ENCODE measurements around the gene BCL2.
"Not testable (repeated sequence)": the region's sequence is repeated elsewhere in the genome, so short reads cannot be mapped to it uniquely, and the experiment has no call there.

Gene BCL2

DNA sequence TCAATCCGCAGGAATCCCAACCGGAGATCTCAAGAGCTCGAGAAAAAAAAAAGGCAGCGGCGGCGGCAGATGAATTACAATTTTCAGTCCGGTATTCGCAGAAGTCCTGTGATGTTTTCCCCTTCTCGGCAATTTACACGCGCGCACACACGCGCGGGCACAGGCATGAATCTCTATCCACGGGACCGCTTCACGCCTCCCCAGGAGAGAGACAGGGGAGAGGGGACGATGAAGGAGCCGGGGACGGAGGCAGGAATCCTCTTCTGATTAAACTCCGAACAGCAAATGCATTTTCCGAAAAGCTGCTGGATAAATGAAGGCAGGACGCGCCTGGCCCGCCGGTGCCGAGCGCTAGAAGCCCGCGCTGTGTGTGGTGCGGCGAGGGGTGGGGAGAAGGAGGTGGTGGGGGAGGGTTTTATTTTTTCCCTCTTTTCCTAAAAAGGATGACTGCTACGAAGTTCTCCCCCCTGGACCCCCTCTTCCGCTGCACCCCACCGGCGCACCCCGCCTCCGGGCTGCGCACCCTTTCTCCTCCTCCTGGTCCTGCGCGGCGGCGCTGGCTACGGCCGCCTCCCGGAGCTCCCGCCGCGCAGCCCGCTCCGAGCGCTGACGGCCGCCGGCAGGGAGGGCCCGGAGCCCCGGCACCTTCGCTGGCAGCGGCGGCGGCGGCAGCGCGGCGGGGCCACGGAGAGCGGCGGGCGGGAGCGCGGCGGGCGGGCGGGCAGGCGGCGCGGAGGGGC lies at the start of gene BCL2:
Gene BCL2, minus strand, starts transcription at position 387 of the 740 bp plus-strand sequence.
- DNase-seq (ENCODE audit: extremely low read depth in 1 of 2, low read depth in 1 of 2), result no peak

DNA sequence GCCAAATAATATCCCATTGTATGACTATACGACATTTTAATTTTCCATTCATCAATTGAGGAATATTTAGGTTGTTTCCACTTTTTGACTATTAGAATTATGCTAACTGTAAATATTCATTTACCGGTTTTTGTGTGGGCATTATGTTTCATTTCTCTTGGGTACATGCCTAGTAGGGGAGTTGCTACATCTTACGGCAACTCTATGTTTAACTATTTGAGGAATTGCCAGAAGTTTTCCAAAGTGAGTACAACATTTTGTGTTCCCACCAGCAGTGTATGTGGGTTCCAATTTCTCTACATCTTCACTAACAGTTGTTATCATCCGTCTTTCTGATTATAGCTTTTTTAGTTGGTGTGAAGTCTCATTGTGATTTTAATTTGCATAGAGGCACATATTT lies 49.0 kb upstream of the BCL2 start:
- DNase-seq (ENCODE audit: extremely low read depth in 1 of 2, low read depth in 1 of 2), result no peak

DNA sequence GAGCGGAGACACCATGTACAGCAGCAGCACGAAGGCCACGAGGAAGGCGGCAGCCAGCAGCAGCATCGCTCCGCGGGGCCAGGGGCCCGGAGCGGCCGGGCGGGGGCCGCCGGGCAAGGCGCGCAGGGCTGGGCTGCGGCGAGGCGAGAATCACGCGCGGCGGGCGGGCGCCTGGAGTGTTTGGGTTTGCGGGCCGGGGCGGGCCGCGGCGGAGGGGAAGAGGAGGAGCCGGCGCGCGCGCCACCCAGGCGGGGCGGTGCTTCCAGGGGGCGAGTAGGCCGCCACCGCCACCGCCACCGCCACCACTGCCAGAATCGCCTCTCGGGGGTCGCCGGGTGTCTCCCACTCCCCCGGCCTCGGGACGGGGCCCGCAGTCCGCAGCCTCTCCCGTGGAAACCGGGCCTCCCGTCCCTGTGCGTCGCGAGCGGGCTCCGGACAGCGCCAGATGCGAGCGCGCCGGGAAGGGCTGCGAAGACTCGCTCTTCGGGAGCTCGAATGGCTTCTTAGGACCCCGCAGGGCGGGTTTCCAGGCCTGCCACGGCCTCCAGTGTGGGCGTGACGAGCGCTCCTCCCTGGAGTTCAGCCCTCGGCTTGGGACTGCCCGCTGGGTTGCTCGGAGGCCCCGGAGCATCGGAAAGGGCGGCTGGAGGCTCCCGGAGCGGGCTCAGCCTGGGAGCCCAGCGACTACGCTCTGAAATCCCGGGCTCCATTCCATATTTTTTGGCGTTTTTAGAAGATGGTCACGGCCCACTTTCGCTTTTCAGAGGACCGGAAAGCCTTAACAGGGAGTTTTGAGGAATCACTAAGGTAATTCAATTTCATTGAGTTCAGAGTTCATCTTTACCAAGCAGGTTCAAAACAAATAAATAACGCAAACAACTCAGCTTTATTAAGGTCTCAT lies 47.7 kb upstream of the BCL2 start, which contains the start of gene KDSR:
Gene KDSR, minus strand, starts transcription at position 154 of the 901 bp plus-strand sequence. Its CDS starts 88 bp downstream, at position 66.
- peak; percentile 61 to 63 for DNase-seq (ENCODE audit: extremely low read depth in 1 of 2, low read depth in 1 of 2)

DNA sequence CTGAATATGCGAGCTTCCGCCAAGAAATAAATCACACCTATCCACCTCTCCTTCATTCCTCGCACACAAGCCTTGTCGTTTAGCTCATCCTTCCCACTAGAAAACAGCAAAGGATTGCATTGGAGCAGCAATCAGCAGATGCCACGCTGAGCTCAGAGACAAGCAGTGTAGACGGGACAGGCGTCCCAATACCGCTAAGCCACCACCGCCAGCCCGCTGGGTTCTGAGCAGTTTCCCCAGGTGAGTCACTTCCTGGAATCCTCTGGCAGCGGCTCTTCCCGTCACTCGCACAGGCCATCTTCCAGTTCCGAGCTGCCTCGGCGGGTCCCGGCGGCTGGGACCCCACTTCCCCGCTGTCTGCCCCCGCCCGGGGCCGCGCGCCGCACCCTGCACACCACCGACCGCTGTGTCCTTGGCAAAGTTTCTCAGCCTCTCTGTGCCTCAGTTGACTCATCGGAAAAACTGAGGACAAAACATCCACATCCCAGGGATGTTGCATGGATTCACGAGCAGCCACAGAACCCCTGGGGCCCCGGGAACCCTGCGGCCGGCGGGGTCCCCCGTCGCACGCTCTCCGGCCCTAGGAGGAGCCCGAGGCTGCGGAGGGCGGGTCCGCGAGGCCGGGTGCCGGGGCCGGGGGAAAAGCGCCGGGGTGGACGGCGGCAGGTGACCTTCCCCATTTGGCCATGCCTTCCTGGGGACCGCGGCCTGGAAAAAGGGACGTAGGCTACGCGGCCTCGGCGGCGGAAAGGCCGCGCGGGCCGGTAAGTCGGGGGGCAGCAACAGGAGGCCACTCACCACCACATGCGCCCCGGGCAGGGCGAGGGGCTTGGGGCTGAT lies 46.9 kb upstream of the BCL2 start:
- DNase-seq (ENCODE audit: extremely low read depth in 1 of 2, low read depth in 1 of 2), result peak; percentile 53 to 62

GRCh38 chr18:63365876-63366212 lies 46.3 kb upstream of the BCL2 start:
- DNase-seq (ENCODE audit: extremely low read depth in 1 of 2, low read depth in 1 of 2), result no peak

DNA sequence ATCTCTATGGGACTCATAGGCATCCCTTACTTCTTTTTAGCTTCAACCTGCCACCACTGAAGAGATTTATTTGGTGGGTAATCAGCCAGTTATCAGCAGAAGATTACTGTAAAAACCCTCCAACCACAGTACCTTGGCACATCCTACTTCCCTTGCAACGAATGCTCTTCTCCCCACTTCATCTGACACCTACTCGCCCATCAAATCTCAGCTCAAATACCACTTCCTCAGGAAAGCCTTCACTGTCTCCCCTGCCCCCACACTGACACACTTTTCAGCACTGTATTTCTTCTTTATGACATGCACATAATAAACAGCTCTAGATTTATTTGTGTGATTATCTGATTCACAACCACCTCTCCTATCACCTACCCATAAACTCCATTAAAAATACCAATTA lies 44.4 kb upstream of the BCL2 start:
- no peak for DNase-seq (ENCODE audit: extremely low read depth in 1 of 2, low read depth in 1 of 2)

DNA sequence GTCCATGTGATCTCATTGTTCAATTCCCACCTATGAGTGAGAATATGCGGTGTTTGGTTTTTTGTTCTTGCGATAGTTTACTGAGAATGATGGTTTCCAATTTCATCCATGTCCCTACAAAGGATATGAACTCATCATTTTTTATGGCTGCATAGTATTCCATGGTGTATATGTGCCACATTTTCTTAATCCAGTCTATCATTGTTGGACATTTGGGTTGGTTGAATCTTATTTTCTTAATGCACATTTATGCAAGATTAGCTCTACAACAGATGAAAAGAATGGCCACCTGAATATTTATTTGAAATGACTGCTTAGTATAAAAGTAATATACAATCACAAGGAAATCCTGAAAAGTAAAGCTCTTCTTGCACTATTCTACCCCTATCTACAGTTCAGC lies 43.9 kb upstream of the BCL2 start:
- DNase-seq (ENCODE audit: extremely low read depth in 1 of 2, low read depth in 1 of 2), result not testable (repeated sequence)

DNA sequence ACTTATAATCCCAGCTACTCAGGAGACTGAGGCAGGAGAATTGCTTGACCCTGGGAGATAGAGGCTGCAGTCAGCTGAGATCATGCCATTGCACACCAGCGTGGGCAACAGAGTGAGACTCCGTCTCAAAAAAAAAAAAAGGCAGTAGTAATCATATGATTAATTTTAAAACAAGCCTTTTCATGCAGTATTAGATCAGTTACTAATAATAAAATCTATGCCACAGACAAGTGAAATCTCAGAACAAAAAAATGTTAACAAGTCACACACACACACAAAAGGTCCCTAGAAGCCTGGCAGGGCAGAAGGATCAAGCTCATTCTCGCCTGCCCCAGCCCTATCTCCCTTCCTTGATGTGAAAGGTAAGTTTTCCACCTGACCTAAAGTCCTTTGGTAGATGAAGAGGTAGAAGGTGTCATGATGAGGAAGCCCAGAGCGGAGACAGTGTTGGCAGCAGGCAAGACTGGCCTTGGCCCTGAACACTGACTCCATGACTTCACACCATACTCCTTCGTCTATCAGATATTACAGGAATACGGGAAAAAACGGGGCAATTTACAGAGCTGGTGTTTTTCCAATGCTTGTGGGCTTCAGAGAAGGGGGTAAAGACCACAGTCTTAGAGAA lies 36.8 kb upstream of the BCL2 start:
- no peak for DNase-seq (ENCODE audit: extremely low read depth in 1 of 2, low read depth in 1 of 2)

DNA sequence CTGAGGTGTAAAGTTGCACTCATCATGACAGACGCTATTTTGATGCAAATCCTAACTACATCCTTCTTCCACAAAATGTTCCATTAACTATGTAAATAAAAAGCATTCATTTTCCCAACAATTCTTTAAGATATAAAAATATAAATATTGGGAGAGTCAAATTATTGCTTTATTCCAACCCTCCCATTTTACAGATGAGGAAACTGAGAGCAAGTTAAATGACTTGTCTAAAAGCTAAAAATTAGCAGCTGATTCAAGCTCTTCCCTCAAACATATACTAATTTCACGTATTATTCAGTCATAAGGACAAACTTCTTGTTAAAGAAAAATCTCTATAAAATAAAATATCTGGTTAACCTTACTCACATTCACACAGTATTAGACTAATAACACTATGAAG lies 30.7 kb upstream of the BCL2 start:
- DNase-seq (ENCODE audit: extremely low read depth in 1 of 2, low read depth in 1 of 2), result no peak

GRCh38 chr18:63348508-63349136 lies 29.1 kb upstream of the BCL2 start:
- no peak for DNase-seq (ENCODE audit: extremely low read depth in 1 of 2, low read depth in 1 of 2)

- no peak for DNase-seq (ENCODE audit: extremely low read depth in 1 of 2, low read depth in 1 of 2)
These were observed 27.1 kb upstream of the BCL2 start for GRCh38 chr18:63346480-63347183.

DNA sequence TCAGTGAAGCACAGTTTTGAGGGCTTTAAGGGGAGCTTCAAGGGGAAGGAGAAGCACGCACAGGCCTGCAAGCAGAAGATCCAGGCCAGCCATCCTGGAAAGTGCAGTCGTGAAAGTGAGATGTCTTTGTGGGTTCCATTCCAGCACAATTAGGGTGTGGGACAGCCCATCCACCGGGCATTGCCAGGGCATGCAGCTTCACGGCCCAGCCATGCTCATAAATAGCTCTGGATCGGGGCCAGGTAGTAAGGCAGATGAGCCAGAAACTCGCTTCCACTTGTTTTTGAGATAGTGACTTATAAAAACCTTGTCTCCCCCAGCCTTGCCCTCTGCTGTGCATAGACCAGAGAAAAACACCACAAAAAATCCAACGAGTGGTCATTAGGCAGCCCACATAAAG lies 26.5 kb upstream of the BCL2 start:
- no peak for DNase-seq (ENCODE audit: extremely low read depth in 1 of 2, low read depth in 1 of 2)

- no peak for DNase-seq (ENCODE audit: extremely low read depth in 1 of 2, low read depth in 1 of 2)
These were observed 25.3 kb upstream of the BCL2 start for GRCh38 chr18:63344918-63345317.

GRCh38 chr18:63344263-63344662 lies 24.7 kb upstream of the BCL2 start:
- DNase-seq (ENCODE audit: extremely low read depth in 1 of 2, low read depth in 1 of 2), result no peak

DNA sequence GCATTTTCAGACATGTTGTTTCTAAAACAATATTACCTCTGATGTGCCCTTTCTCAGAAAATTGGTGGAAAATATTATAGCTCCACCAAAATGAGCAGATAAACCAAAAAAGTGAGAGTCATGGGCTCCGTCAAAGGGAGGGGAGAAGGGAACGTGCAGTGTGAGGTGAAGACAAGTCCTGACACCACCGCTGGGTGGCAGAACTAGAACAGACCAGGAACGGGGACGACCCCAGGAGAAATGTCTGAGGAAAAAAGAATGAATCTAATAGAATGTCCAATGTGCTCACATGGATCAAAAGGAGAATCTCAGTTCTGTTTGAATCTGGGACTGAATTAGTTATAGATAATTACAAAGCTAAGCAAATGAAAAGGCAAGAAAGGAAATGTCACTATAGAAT lies 22.6 kb upstream of the BCL2 start:
- no peak for DNase-seq (ENCODE audit: extremely low read depth in 1 of 2, low read depth in 1 of 2)

DNA sequence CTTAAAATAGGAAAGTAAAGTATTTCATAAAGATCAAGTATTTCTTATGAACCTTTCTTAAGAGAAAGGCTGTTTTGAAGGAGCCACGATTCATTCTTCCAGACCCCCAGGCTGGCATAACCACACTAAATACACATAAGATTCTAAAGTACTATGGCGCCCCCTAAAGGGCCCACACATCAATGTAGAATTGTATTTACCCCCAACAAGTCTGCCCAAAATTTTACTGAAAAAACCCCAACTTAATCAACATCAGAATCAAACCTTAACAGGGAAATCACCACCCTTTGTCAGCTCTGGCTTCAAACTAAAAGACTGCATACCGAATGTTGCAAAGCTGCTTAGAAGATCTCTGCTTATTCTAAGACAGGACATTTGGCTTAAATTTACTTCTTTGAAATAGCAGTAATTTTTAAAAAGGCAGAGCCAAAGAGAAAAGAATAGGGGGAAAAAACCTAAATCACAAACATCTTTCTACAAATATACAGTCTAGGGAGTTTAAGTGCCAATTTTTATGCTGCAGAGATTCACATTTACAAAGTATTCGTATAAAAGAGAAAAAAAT lies 20.4 kb upstream of the BCL2 start:
- peak in 1 of 2 donors; percentile 8 for DNase-seq (ENCODE audit: extremely low read depth in 1 of 2, low read depth in 1 of 2)

GRCh38 chr18:63336366-63337099 lies 17.0 kb upstream of the BCL2 start:
- DNase-seq (ENCODE audit: extremely low read depth in 1 of 2, low read depth in 1 of 2), result no peak

DNA sequence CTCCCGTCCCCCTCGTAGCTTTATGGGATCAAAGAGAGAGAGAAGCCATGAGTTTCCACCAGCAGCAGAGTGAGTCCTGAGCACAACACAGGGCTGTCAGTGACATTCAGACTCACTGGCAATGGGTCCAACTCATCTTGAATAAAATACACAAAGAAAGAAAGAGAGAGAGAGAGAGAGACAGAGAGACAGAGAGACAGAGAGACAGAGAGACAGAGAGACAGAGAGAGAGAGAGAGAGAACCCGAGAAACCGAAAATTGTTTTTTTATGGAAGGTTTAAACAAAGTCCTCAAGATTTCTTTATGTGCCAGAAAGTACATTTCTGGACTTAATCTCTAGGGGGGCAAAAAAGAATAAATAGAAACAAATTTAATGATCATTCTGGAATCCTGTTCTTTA lies 11.5 kb upstream of the BCL2 start:
- no peak for DNase-seq (ENCODE audit: extremely low read depth in 1 of 2, low read depth in 1 of 2)

Data from stimulated activated CD8-positive, alpha-beta memory T cell treated with anti-CD3 and anti-CD28 coated beads, Interleukin-7, amount 100 ng/mL, for 48 hours (primary cell).